Islet of Langerhans (tissue), 1 donor: ENCODE data around the gene TMEM184B.
A peak's percentile ranks its signal among the peaks of the same experiment; 100 is the strongest.
"Not testable (repeated sequence)": the region's sequence is repeated elsewhere in the genome, so short reads cannot be mapped to it uniquely, and the experiment has no call there.

Experiments
- FAIRE-seq: peaks from one replicate; lab custom pipeline; 2011; peaks lifted over from hg19 to GRCh38; lab: Jason Lieb, UNC

The TMEM184B gene

GRCh38 chr22:38248280-38248679 lies 24.5 kb downstream of the TMEM184B start:
- no peak for FAIRE-seq

GRCh38 chr22:38247713-38248112 lies 25.1 kb downstream of the TMEM184B start:
- FAIRE-seq, result no peak

GRCh38 chr22:38246692-38247091 lies 26.1 kb downstream of the TMEM184B start:
- no peak for FAIRE-seq

- no peak for FAIRE-seq
These were observed 26.7 kb downstream of the TMEM184B start for GRCh38 chr22:38246046-38246658.

- FAIRE-seq, result no peak
These were observed 28.7 kb downstream of the TMEM184B start for GRCh38 chr22:38244106-38244505.

- FAIRE-seq, result peak; percentile 47
These were observed 29.6 kb downstream of the TMEM184B start for GRCh38 chr22:38243007-38243765.

GRCh38 chr22:38240734-38241252 lies 32.0 kb downstream of the TMEM184B start:
- peak; percentile 93 for FAIRE-seq

- peak; percentile 68 for FAIRE-seq
These were observed 33.6 kb downstream of the TMEM184B start for GRCh38 chr22:38239101-38239761.

- FAIRE-seq, result no peak
These were observed 34.2 kb downstream of the TMEM184B start for GRCh38 chr22:38238519-38239071.

GRCh38 chr22:38236786-38237185 lies 36.0 kb downstream of the TMEM184B start:
- FAIRE-seq, result no peak

- FAIRE-seq, result no peak
These were observed 37.5 kb downstream of the TMEM184B start for GRCh38 chr22:38235240-38235850.

- FAIRE-seq, result not testable (repeated sequence)
These were observed 39.0 kb downstream of the TMEM184B start for GRCh38 chr22:38233856-38234255.

GRCh38 chr22:38233427-38233826 lies 39.4 kb downstream of the TMEM184B start:
- no peak for FAIRE-seq

- no peak for FAIRE-seq
These were observed 40.6 kb downstream of the TMEM184B start for GRCh38 chr22:38232196-38232595.

GRCh38 chr22:38230916-38231315 lies 41.9 kb downstream of the TMEM184B start:
- no peak for FAIRE-seq

GRCh38 chr22:38230108-38230825 lies 42.5 kb downstream of the TMEM184B start:
- no peak for FAIRE-seq

- FAIRE-seq, result peak; percentile 92
These were observed 43.7 kb downstream of the TMEM184B start for GRCh38 chr22:38228873-38229740.

- no peak for FAIRE-seq
These were observed 44.4 kb downstream of the TMEM184B start for GRCh38 chr22:38228326-38228872.

- no peak for FAIRE-seq
These were observed 45.8 kb downstream of the TMEM184B start for GRCh38 chr22:38226853-38227649.
